Measurements from ENCODE around the gene RAB4A.

DNA sequence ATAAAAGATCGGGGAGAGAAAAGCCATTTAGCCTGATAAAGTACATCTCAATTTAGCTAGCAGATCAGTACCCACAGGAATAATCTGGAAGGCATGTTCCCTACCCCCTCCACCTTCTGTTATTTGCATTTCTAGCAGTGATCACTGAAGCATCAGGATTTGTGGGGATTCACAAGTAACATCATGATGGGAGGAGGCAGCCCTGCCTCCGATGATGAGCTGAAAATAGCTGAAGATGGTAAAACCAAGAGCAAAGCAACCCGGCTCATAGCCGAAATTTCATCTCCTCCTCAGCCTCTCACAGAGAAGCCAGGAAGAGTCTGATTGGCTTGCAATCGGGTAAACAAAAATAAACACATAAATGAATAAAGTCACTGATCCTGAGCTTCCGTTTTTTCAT, 69.6 kb downstream of the RAB4A start:
- TF ChIP-seq, protein P1, sequence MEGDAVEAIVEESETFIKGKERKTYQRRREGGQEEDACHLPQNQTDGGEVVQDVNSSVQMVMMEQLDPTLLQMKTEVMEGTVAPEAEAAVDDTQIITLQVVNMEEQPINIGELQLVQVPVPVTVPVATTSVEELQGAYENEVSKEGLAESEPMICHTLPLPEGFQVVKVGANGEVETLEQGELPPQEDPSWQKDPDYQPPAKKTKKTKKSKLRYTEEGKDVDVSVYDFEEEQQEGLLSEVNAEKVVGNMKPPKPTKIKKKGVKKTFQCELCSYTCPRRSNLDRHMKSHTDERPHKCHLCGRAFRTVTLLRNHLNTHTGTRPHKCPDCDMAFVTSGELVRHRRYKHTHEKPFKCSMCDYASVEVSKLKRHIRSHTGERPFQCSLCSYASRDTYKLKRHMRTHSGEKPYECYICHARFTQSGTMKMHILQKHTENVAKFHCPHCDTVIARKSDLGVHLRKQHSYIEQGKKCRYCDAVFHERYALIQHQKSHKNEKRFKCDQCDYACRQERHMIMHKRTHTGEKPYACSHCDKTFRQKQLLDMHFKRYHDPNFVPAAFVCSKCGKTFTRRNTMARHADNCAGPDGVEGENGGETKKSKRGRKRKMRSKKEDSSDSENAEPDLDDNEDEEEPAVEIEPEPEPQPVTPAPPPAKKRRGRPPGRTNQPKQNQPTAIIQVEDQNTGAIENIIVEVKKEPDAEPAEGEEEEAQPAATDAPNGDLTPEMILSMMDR (IDR thresholded peaks at IDR 0.05), result no peak
- TF ChIP-seq POLR2A (IDR thresholded peaks at IDR 0.05) (no peak), POLR2AphosphoS5 (IDR thresholded peaks at IDR 0.05) (no peak)

Data from breast epithelium (tissue), 3 donors.